ENCODE data around the gene SPATA6L.
A peak's percentile ranks its signal among the peaks of the same experiment; 100 is the strongest.
"Not testable (repeated sequence)": the region's sequence is repeated elsewhere in the genome, so short reads cannot be mapped to it uniquely, and the experiment has no call there.

Gene SPATA6L

GRCh38 chr9:4614627-4615026 lies 51.7 kb downstream of the SPATA6L start:
- Histone ChIP-seq H3K14ac (ENCODE audit: low read length) (no peak overlapping the region), H2BK120ac (ENCODE audit: low read depth, low read length) (no peak overlapping the region), H3K4ac (ENCODE audit: low read length) (no peak overlapping the region), H3K4me2 (ENCODE audit: insufficient read depth, low read length, poor library complexity, severe bottlenecking) (no peak overlapping the region), H3K36me3 (replicated peaks in 1 of 2; ENCODE audit: control insufficient read depth in 2 of 2, insufficient read depth in 2 of 2, low read length in 2 of 2) (no peaks in the 10 kb centered on the region), H2BK15ac (ENCODE audit: low read length) (no peak overlapping the region), H3K9me3 (replicated peaks in 1 of 2; ENCODE audit: control insufficient read depth in 2 of 2, insufficient read depth in 1 of 2, low read depth in 1 of 2, low read length in 2 of 2) (no peaks in the 10 kb centered on the region), H3K27me3 (ENCODE audit: control insufficient read depth in 3 of 3, insufficient read depth in 3 of 3, low read depth in 1 of 3, low read length in 3 of 3) (no peaks in the 10 kb centered on the region), H3K4me1 (ENCODE audit: control insufficient read depth in 2 of 2, insufficient read depth in 1 of 2, low read depth in 1 of 2, low read length in 2 of 2) (peaks cover 2 to 4% of the 10 kb centered on the region in 2 donors), H2AFZ (ENCODE audit: low read length) (no peak overlapping the region), H3K4me3 (ENCODE audit: low read length in 2 of 2) (no peak overlapping the region), H3K18ac (ENCODE audit: low read length) (peak overlapping the region; percentile 35), H2BK5ac (ENCODE audit: low read length) (no peak overlapping the region), H3K23ac (ENCODE audit: low read depth, low read length, poor library complexity) (no peak overlapping the region), H4K91ac (ENCODE audit: low read depth, low read length, poor library complexity) (no peak overlapping the region), H3K79me1 (ENCODE audit: low read depth, low read length) (no peaks in the 10 kb centered on the region), H3K9ac (ENCODE audit: low read depth, low read length, poor library complexity) (no peak overlapping the region), H2AK5ac (ENCODE audit: low read depth, low read length) (no peak overlapping the region), H2BK12ac (ENCODE audit: low read length) (no peak overlapping the region), H4K8ac (ENCODE audit: low read depth, low read length) (no peak overlapping the region), H3K27ac (replicated peaks; ENCODE audit: low read length) (no peak overlapping the region)
- DNase-seq (ENCODE audit: low spot score) = no peak
- WGBS, 2 donors (ENCODE audit: extremely low coverage in 2 of 2, insufficient read length in 2 of 2, insufficient replicate concordance in 1 of 2) = no CpG with 5 or more reads among the region's 1 CpG

- H3K18ac ChIP-seq (ENCODE audit: low read length); H4K8ac ChIP-seq (ENCODE audit: low read depth, low read length); H3K4me3 ChIP-seq (ENCODE audit: low read length in 2 of 2); H3K14ac ChIP-seq (ENCODE audit: low read length); H2AK5ac ChIP-seq (ENCODE audit: low read depth, low read length); H3K4me1 ChIP-seq (ENCODE audit: control insufficient read depth in 2 of 2, insufficient read depth in 1 of 2, low read depth in 1 of 2, low read length in 2 of 2); H2BK15ac ChIP-seq (ENCODE audit: low read length); H3K4ac ChIP-seq (ENCODE audit: low read length); H3K9me3 ChIP-seq (replicated peaks in 1 of 2; ENCODE audit: control insufficient read depth in 2 of 2, insufficient read depth in 1 of 2, low read depth in 1 of 2, low read length in 2 of 2); H3K27ac ChIP-seq (replicated peaks; ENCODE audit: low read length); H3K4me2 ChIP-seq (ENCODE audit: insufficient read depth, low read length, poor library complexity, severe bottlenecking); H3K36me3 ChIP-seq (replicated peaks in 1 of 2; ENCODE audit: control insufficient read depth in 2 of 2, insufficient read depth in 2 of 2, low read length in 2 of 2); H2BK5ac ChIP-seq (ENCODE audit: low read length); H2BK120ac ChIP-seq (ENCODE audit: low read depth, low read length); H3K27me3 ChIP-seq (ENCODE audit: control insufficient read depth in 3 of 3, insufficient read depth in 3 of 3, low read depth in 1 of 3, low read length in 3 of 3); H3K9ac ChIP-seq (ENCODE audit: low read depth, low read length, poor library complexity); H2BK12ac ChIP-seq (ENCODE audit: low read length); H3K79me1 ChIP-seq (ENCODE audit: low read depth, low read length); H4K91ac ChIP-seq (ENCODE audit: low read depth, low read length, poor library complexity); H3K23ac ChIP-seq (ENCODE audit: low read depth, low read length, poor library complexity); DNase-seq (ENCODE audit: low spot score): not testable (repeated sequence)
- peak overlapping the region; percentile 53 for H2AFZ ChIP-seq (ENCODE audit: low read length)
- WGBS, 2 donors (ENCODE audit: extremely low coverage in 2 of 2, insufficient read length in 2 of 2, insufficient replicate concordance in 1 of 2) = no CpG with 5 or more reads among the region's 15 CpGs
These were observed 60.2 kb downstream of the SPATA6L start for GRCh38 chr9:4606033-4606432.

- peak overlapping the region; percentile 31 for H2AFZ ChIP-seq (ENCODE audit: low read length)
- no peak overlapping the region for H3K14ac ChIP-seq (ENCODE audit: low read length)
- H4K8ac ChIP-seq (ENCODE audit: low read depth, low read length) = no peak overlapping the region
- H3K23ac ChIP-seq (ENCODE audit: low read depth, low read length, poor library complexity) = no peak overlapping the region
- no peak overlapping the region for H2BK5ac ChIP-seq (ENCODE audit: low read length)
- no peak overlapping the region for H2AK5ac ChIP-seq (ENCODE audit: low read depth, low read length)
- no peaks in the 10 kb centered on the region for H3K27me3 ChIP-seq (ENCODE audit: control insufficient read depth in 3 of 3, insufficient read depth in 3 of 3, low read depth in 1 of 3, low read length in 3 of 3)
- H2BK120ac ChIP-seq (ENCODE audit: low read depth, low read length) = no peak overlapping the region
- no peak overlapping the region for H3K4me3 ChIP-seq (ENCODE audit: low read length in 2 of 2)
- no peaks in the 10 kb centered on the region for H3K36me3 ChIP-seq (replicated peaks in 1 of 2; ENCODE audit: control insufficient read depth in 2 of 2, insufficient read depth in 2 of 2, low read length in 2 of 2)
- peak; percentile 72 for DNase-seq (ENCODE audit: low spot score)
- H3K18ac ChIP-seq (ENCODE audit: low read length) = no peak overlapping the region
- H2BK15ac ChIP-seq (ENCODE audit: low read length) = no peak overlapping the region
- H3K27ac ChIP-seq (replicated peaks; ENCODE audit: low read length) = no peak overlapping the region
- no peak overlapping the region for H2BK12ac ChIP-seq (ENCODE audit: low read length)
- H4K91ac ChIP-seq (ENCODE audit: low read depth, low read length, poor library complexity) = no peak overlapping the region
- H3K4me1 ChIP-seq (ENCODE audit: control insufficient read depth in 2 of 2, insufficient read depth in 1 of 2, low read depth in 1 of 2, low read length in 2 of 2) = no peaks in the 10 kb centered on the region
- H3K4ac ChIP-seq (ENCODE audit: low read length) = no peak overlapping the region
- no peak overlapping the region for H3K9ac ChIP-seq (ENCODE audit: low read depth, low read length, poor library complexity)
- H3K9me3 ChIP-seq (replicated peaks in 1 of 2; ENCODE audit: control insufficient read depth in 2 of 2, insufficient read depth in 1 of 2, low read depth in 1 of 2, low read length in 2 of 2) = no peaks in the 10 kb centered on the region
- no peaks in the 10 kb centered on the region for H3K79me1 ChIP-seq (ENCODE audit: low read depth, low read length)
- no peak overlapping the region for H3K4me2 ChIP-seq (ENCODE audit: insufficient read depth, low read length, poor library complexity, severe bottlenecking)
These were observed 61.6 kb downstream of the SPATA6L start for GRCh38 chr9:4604678-4605095.

GRCh38 chr9:4603830-4604229 lies 62.5 kb downstream of the SPATA6L start:
- H3K27me3 ChIP-seq (ENCODE audit: control insufficient read depth in 3 of 3, insufficient read depth in 3 of 3, low read depth in 1 of 3, low read length in 3 of 3) = no peaks in the 10 kb centered on the region
- H3K9me3 ChIP-seq (replicated peaks in 1 of 2; ENCODE audit: control insufficient read depth in 2 of 2, insufficient read depth in 1 of 2, low read depth in 1 of 2, low read length in 2 of 2) = no peaks in the 10 kb centered on the region
- H3K14ac ChIP-seq (ENCODE audit: low read length) = no peak overlapping the region
- no peak overlapping the region for H3K4me2 ChIP-seq (ENCODE audit: insufficient read depth, low read length, poor library complexity, severe bottlenecking)
- no peak overlapping the region for H4K8ac ChIP-seq (ENCODE audit: low read depth, low read length)
- WGBS, 2 donors (ENCODE audit: extremely low coverage in 2 of 2, insufficient read length in 2 of 2, insufficient replicate concordance in 1 of 2) = no CpG with 5 or more reads among the region's 5 CpGs
- H2BK5ac ChIP-seq (ENCODE audit: low read length) = no peak overlapping the region
- H3K4ac ChIP-seq (ENCODE audit: low read length) = no peak overlapping the region
- H3K18ac ChIP-seq (ENCODE audit: low read length) = no peak overlapping the region
- no peak overlapping the region for H3K4me3 ChIP-seq (ENCODE audit: low read length in 2 of 2)
- no peak overlapping the region for H2BK120ac ChIP-seq (ENCODE audit: low read depth, low read length)
- no peak overlapping the region for H3K23ac ChIP-seq (ENCODE audit: low read depth, low read length, poor library complexity)
- no peak overlapping the region for H3K9ac ChIP-seq (ENCODE audit: low read depth, low read length, poor library complexity)
- H3K79me1 ChIP-seq (ENCODE audit: low read depth, low read length) = no peaks in the 10 kb centered on the region
- no peak overlapping the region for H2BK15ac ChIP-seq (ENCODE audit: low read length)
- no peak overlapping the region for H2AFZ ChIP-seq (ENCODE audit: low read length)
- H3K4me1 ChIP-seq (ENCODE audit: control insufficient read depth in 2 of 2, insufficient read depth in 1 of 2, low read depth in 1 of 2, low read length in 2 of 2) = no peaks in the 10 kb centered on the region
- H2AK5ac ChIP-seq (ENCODE audit: low read depth, low read length) = no peak overlapping the region
- H2BK12ac ChIP-seq (ENCODE audit: low read length) = no peak overlapping the region
- no peaks in the 10 kb centered on the region for H3K36me3 ChIP-seq (replicated peaks in 1 of 2; ENCODE audit: control insufficient read depth in 2 of 2, insufficient read depth in 2 of 2, low read length in 2 of 2)
- no peak overlapping the region for H4K91ac ChIP-seq (ENCODE audit: low read depth, low read length, poor library complexity)
- no peak overlapping the region for H3K27ac ChIP-seq (replicated peaks; ENCODE audit: low read length)
- no peak for DNase-seq (ENCODE audit: low spot score)
